HepG2 (cell line): ENCODE results near the gene ACP2. TPM values are rescaled to one million over a fixed set of nuclear protein-coding genes. Genes with fewer than 3 reads are reported as not detected.
A peak's percentile ranks its signal among the peaks of the same experiment; 100 is the strongest.

Source experiments
- FOXA1 ChIP-seq, 2 experiments: fragments of 450-650 bp in 1 of 2; sonication (generic) in 1 of 2; formaldehyde crosslinking in 1 of 2; IDR thresholded peaks; 2 replicates each; pipeline versions ENCODE4 v1.4.0 to v1.6.1; 2016 to 2020; ENCODE audit warnings: missing genetic modification reagents in 1 of 2
- HCFC1 ChIP-seq: fragments of 150-350 bp; IDR thresholded peaks from 2 replicates; pipeline ENCODE4 v1.6.1; 2014; ENCODE audit warnings: low read depth, low read length
- JUND ChIP-seq: sonication (generic); formaldehyde crosslinking; IDR thresholded peaks from 2 replicates; pipeline ENCODE4 v1.8.0; 2022; ENCODE audit warnings: mild to moderate bottlenecking, missing genetic modification reagents
- MBNL3 ChIP-seq: fragments of 250-450 bp; sonication (Bioruptor Pico); conservative IDR thresholded peaks from 2 replicates; pipeline ENCODE4 v1.8.0; 2022; ENCODE audit warnings: mild to moderate bottlenecking, inconsistent platforms
- RAD21 ChIP-seq: fragments of 450-650 bp; formaldehyde crosslinking; IDR thresholded peaks from 2 replicates; pipeline ENCODE4 v1.5.0; 2020; ENCODE audit warnings: mild to moderate bottlenecking
- RARA ChIP-seq: IDR thresholded peaks from 2 replicates; pipeline ENCODE4 v1.6.1; 2016; ENCODE audit warnings: missing genetic modification reagents, missing compliant biosample characterization
- SALL2 ChIP-seq: sonication (generic); formaldehyde crosslinking; IDR thresholded peaks from 2 replicates; pipeline ENCODE4 v1.8.1; 2023; ENCODE audit warnings: mild to moderate bottlenecking, missing genetic modification reagents, inconsistent platforms
- SKI ChIP-seq: fragments of 450-650 bp; IDR thresholded peaks from one replicate; pipeline ENCODE4 v1.6.1; 2018; ENCODE audit warnings: mild to moderate bottlenecking; ENCODE audit not compliant: partially characterized antibody
- STAT5B ChIP-seq: sonication (generic); formaldehyde crosslinking; IDR thresholded peaks from 2 replicates; pipeline ENCODE4 v1.4.0; 2020; ENCODE audit warnings: missing genetic modification reagents
- TBX3 ChIP-seq: fragments of 450-650 bp; IDR thresholded peaks from 2 replicates; pipeline ENCODE4 v1.6.1; 2017; ENCODE audit warnings: antibody characterized with exemption, mild to moderate bottlenecking, inconsistent platforms, borderline replicate concordance
- ZFP82 ChIP-seq: sonication (generic); formaldehyde crosslinking; IDR thresholded peaks from 2 replicates; pipeline ENCODE4 v1.5.1; 2020; ENCODE audit warnings: mild to moderate bottlenecking, missing genetic modification reagents, borderline replicate concordance
- ZNF501 ChIP-seq: sonication (generic); formaldehyde crosslinking; IDR thresholded peaks from 2 replicates; pipeline ENCODE4 v1.5.1; 2020; ENCODE audit warnings: mild to moderate bottlenecking, moderate library complexity, missing genetic modification reagents
- polyA plus RNA-seq, 8 experiments: library from polyadenylated mRNA; depleted of rRNA in 3 of 8; stranded (reverse) in 7 of 8; unstranded in 1 of 8; fragments of >200 nt; fragmentation: Illumina TruSeq in 4 of 8; extraction: Trizol in 4 of 8; gene quantifications; 2 replicates each; pipeline versions ENCODE4 v1.2.1 to v1.2.3, GENCODE V29; 2011 to 2016; ENCODE audit warnings: low read depth in 4 of 8, missing spikeins in 1 of 8, mixed read lengths in 1 of 8; ENCODE audit not compliant: insufficient read depth in 1 of 8
- total RNA-seq, 5 experiments: library from RNA; depleted of rRNA; stranded (reverse); fragments of >200 nt; fragmentation: Illumina TruSeq; extraction: Trizol; gene quantifications; 2 replicates each; pipeline ENCODE4 v1.2.3, GENCODE V29; 2016; ENCODE audit warnings: low read depth in 1 of 5
- TF ChIP-seq, protein P1 (sequence below): sonication (generic); formaldehyde crosslinking; IDR thresholded peaks from 2 replicates; pipeline ENCODE4 v1.5.1; 2020; ENCODE audit warnings: mild to moderate bottlenecking, moderate library complexity, missing genetic modification reagents
- TF ChIP-seq, protein P2 (sequence below): sonication (generic); formaldehyde crosslinking; IDR thresholded peaks from 2 replicates; pipeline ENCODE4 v1.5.0; 2020; ENCODE audit warnings: mild to moderate bottlenecking, missing genetic modification reagents
- TF ChIP-seq, protein P3 (sequence below): sonication (generic); formaldehyde crosslinking; conservative IDR thresholded peaks from 2 replicates; pipeline ENCODE4 v1.4.0; 2020; ENCODE audit warnings: mild to moderate bottlenecking, missing genetic modification reagents, moderate library complexity
- TF ChIP-seq, protein P4 (sequence below), 2 experiments: sonication (generic) in 1 of 2; formaldehyde crosslinking in 1 of 2; IDR thresholded peaks; 2 replicates each; pipeline versions ENCODE4 v1.4.0 to v1.6.1; 2016 to 2020; ENCODE audit warnings: borderline replicate concordance in 1 of 2, low read depth in 1 of 2, mild to moderate bottlenecking in 1 of 2, missing genetic modification reagents in 1 of 2

ACP2 gene
- total and polyA plus RNA-seq, 2 of the 13 experiments (the other 11 are each of a cell fraction or from before 2014, with no cell fraction given), result 17.7 to 20.2 TPM

DNA sequence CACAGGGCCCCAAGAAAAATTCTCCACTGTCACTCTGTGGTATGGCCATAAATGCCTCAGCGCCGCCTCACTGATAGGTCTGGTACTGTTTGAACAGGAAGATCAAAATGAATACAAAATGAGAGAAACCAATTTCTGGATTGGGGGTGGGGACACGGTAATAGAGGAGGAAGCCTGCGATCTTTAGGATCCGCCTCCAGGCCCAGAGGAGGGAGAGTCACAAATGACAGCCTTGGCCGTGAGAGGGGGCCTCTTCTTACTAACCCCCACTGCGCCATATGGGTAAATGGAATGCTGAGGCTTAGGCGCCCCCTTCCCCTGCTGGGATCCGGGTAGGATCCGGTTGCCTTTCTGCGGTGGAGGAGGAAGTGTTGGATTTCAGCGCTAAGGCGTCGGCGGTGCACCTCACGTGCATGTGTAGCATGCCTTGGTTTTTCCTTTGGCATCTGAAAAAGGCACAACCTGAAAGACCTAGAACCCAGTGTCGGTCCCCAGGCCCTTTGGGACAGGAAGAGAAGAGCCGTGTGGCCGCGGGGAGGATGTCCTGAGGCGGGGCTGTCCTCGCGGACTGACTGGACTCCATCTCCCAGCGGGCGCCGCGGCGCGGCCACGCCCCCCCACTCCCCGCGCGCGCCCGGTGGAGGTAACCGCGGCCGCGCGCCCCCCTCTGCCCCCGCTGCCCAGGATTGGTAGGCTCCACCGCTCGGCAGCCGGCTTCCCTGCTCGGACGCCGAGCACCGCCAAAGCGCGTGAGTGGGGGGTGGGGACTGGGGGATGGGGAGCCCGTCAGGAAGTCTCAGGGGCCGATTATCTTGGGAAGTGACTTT is 20.6 kb upstream of the ACP2 start (continued):
- TF ChIP-seq, protein P1, sequence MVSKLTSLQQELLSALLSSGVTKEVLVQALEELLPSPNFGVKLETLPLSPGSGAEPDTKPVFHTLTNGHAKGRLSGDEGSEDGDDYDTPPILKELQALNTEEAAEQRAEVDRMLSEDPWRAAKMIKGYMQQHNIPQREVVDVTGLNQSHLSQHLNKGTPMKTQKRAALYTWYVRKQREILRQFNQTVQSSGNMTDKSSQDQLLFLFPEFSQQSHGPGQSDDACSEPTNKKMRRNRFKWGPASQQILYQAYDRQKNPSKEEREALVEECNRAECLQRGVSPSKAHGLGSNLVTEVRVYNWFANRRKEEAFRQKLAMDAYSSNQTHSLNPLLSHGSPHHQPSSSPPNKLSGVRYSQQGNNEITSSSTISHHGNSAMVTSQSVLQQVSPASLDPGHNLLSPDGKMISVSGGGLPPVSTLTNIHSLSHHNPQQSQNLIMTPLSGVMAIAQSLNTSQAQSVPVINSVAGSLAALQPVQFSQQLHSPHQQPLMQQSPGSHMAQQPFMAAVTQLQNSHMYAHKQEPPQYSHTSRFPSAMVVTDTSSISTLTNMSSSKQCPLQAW (CRISPR knock-in tag), result no peak
- no peak for TF ChIP-seq RAD21 (CRISPR knock-in tag)
- peak; percentile 48; the same call in 1 of the 2 replicates for TF ChIP-seq TBX3
- TF ChIP-seq STAT5B (CRISPR knock-in tag), result peak; percentile 31; the same call in 1 of the 2 replicates
- peak; percentile 81 for TF ChIP-seq ZNF501 (CRISPR knock-in tag)
- peak; percentile 74 for TF ChIP-seq HCFC1
- TF ChIP-seq, protein P2, sequence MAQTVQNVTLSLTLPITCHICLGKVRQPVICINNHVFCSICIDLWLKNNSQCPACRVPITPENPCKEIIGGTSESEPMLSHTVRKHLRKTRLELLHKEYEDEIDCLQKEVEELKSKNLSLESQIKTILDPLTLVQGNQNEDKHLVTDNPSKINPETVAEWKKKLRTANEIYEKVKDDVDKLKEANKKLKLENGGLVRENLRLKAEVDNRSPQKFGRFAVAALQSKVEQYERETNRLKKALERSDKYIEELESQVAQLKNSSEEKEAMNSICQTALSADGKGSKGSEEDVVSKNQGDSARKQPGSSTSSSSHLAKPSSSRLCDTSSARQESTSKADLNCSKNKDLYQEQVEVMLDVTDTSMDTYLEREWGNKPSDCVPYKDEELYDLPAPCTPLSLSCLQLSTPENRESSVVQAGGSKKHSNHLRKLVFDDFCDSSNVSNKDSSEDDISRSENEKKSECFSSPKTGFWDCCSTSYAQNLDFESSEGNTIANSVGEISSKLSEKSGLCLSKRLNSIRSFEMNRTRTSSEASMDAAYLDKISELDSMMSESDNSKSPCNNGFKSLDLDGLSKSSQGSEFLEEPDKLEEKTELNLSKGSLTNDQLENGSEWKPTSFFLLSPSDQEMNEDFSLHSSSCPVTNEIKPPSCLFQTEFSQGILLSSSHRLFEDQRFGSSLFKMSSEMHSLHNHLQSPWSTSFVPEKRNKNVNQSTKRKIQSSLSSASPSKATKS (CRISPR knock-in tag), result no peak
- TF ChIP-seq JUND (CRISPR knock-in tag), result no peak
- TF ChIP-seq, protein P3, sequence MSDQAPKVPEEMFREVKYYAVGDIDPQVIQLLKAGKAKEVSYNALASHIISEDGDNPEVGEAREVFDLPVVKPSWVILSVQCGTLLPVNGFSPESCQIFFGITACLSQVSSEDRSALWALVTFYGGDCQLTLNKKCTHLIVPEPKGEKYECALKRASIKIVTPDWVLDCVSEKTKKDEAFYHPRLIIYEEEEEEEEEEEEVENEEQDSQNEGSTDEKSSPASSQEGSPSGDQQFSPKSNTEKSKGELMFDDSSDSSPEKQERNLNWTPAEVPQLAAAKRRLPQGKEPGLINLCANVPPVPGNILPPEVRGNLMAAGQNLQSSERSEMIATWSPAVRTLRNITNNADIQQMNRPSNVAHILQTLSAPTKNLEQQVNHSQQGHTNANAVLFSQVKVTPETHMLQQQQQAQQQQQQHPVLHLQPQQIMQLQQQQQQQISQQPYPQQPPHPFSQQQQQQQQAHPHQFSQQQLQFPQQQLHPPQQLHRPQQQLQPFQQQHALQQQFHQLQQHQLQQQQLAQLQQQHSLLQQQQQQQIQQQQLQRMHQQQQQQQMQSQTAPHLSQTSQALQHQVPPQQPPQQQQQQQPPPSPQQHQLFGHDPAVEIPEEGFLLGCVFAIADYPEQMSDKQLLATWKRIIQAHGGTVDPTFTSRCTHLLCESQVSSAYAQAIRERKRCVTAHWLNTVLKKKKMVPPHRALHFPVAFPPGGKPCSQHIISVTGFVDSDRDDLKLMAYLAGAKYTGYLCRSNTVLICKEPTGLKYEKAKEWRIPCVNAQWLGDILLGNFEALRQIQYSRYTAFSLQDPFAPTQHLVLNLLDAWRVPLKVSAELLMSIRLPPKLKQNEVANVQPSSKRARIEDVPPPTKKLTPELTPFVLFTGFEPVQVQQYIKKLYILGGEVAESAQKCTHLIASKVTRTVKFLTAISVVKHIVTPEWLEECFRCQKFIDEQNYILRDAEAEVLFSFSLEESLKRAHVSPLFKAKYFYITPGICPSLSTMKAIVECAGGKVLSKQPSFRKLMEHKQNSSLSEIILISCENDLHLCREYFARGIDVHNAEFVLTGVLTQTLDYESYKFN, result peak; percentile 78
- peak; percentile 20 for TF ChIP-seq SKI
- TF ChIP-seq, protein P4, sequence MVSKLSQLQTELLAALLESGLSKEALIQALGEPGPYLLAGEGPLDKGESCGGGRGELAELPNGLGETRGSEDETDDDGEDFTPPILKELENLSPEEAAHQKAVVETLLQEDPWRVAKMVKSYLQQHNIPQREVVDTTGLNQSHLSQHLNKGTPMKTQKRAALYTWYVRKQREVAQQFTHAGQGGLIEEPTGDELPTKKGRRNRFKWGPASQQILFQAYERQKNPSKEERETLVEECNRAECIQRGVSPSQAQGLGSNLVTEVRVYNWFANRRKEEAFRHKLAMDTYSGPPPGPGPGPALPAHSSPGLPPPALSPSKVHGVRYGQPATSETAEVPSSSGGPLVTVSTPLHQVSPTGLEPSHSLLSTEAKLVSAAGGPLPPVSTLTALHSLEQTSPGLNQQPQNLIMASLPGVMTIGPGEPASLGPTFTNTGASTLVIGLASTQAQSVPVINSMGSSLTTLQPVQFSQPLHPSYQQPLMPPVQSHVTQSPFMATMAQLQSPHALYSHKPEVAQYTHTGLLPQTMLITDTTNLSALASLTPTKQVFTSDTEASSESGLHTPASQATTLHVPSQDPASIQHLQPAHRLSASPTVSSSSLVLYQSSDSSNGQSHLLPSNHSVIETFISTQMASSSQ (IDR thresholded peaks at IDR 0.05; ENCODE audit: low read depth), result no peak
- TF ChIP-seq, protein P4 (CRISPR knock-in tag; IDR thresholded peaks at IDR 0.05; ENCODE audit: borderline replicate concordance), result 0 out of 2 replicates have a peak, but pooled peaks have one; percentile 4
- TF ChIP-seq MBNL3 (CRISPR knock-in tag), result no peak
- TF ChIP-seq SALL2, result peak; percentile 62; the same call in 1 of the 2 replicates
- TF ChIP-seq FOXA1 (IDR thresholded peaks at IDR 0.05), result no peak
- TF ChIP-seq FOXA1 (CRISPR knock-in tag; IDR thresholded peaks at IDR 0.05), result no peak
- TF ChIP-seq ZFP82 (CRISPR knock-in tag), result no peak
- no peak for TF ChIP-seq RARA
